IMR-90 (cell line): Measurements from ENCODE around the gene NXPH3. TPM values are rescaled to one million over a fixed set of nuclear protein-coding genes. Genes with fewer than 3 reads are reported as not detected.

Source experiments
- ATAC-seq: fragments of 200-7000 bp; cut with Tn5 transposase; 2 replicates; pipeline ENCODE4 v1.9.1; 2020; ENCODE audit warnings: low read depth, mild to moderate bottlenecking, moderate library complexity
- BruUV-seq: library from RNA; stranded (reverse); fragments of 400-500 nt; replicated peaks from 2 replicates; lab custom pipeline; 2021; lab: Mats Ljungman, UMichigan
- CTCF ChIA-PET: fragments of 300-600 bp; formaldehyde crosslinking; extraction: SDS; loops from one replicate; lab custom pipeline; 2021; ENCODE audit warnings: antibody characterized with exemption; lab: Yijun Ruan, JAX
- POLR2A ChIA-PET: fragments of 300-600 bp; sonication (Branson Sonifier 250); formaldehyde crosslinking; loops from one replicate; lab custom pipeline; 2022; ENCODE audit warnings: antibody characterized with exemption; ENCODE audit not compliant: unreplicated experiment; lab: Charles Lee
- DNase-seq: peaks from one replicate; pipeline ENCODE4 v3.0.0; 2013
- H2AFZ ChIP-seq: replicated peaks from 2 replicates; pipeline ENCODE3; 2013; ENCODE audit warnings: low read length, mild to moderate bottlenecking; ENCODE audit not compliant: poor library complexity
- H2AK5ac ChIP-seq: 2 replicates; pipeline ENCODE4 v1.6.1; 2013; ENCODE audit warnings: low read depth, low read length, inconsistent platforms
- H2AK9ac ChIP-seq: replicated peaks from 2 replicates; pipeline ENCODE3; 2013; ENCODE audit warnings: mild to moderate bottlenecking, low read depth, low read length, moderate library complexity; ENCODE audit not compliant: poor library complexity
- H2BK120ac ChIP-seq: 2 replicates; pipeline ENCODE4 v1.6.1; 2013; ENCODE audit warnings: low read depth, low read length, inconsistent platforms
- H2BK15ac ChIP-seq: 3 replicates; pipeline ENCODE4 v1.6.1; 2013; ENCODE audit warnings: low read depth, low read length, inconsistent platforms
- H2BK20ac ChIP-seq: 2 replicates; pipeline ENCODE4 v1.6.1; 2013; ENCODE audit warnings: low read depth, mild to moderate bottlenecking, inconsistent platforms, low read length, moderate library complexity
- H2BK5ac ChIP-seq: 2 replicates; pipeline ENCODE4 v1.6.1; 2013; ENCODE audit warnings: mild to moderate bottlenecking, low read depth, low read length, inconsistent platforms; ENCODE audit not compliant: poor library complexity, severe bottlenecking
- H3K14ac ChIP-seq: replicated peaks from 2 replicates; pipeline ENCODE4 v1.6.1; 2013; ENCODE audit warnings: low read depth, low read length, inconsistent platforms
- H3K18ac ChIP-seq: 2 replicates; pipeline ENCODE4 v1.6.1; 2013; ENCODE audit warnings: low read depth, low read length, control low read depth
- H3K23ac ChIP-seq: 2 replicates; pipeline ENCODE4 v1.6.1; 2013; ENCODE audit warnings: low read depth, low read length, inconsistent platforms
- H3K27ac ChIP-seq: 2 replicates; pipeline ENCODE4 v1.5.1; 2013; ENCODE audit warnings: mild to moderate bottlenecking, control low read depth, low read length; ENCODE audit not compliant: insufficient read depth
- H3K27me3 ChIP-seq: 2 replicates; pipeline ENCODE4 v1.6.1; 2013; ENCODE audit warnings: low read length; ENCODE audit not compliant: control insufficient read depth, insufficient read depth
- H3K36me3 ChIP-seq: 2 replicates; pipeline ENCODE4 v1.6.1; 2013; ENCODE audit warnings: low read length, mixed read lengths; ENCODE audit not compliant: control insufficient read depth, insufficient read depth
- H3K4ac ChIP-seq: 2 replicates; pipeline ENCODE4 v1.6.1; 2013; ENCODE audit warnings: low read depth, low read length, inconsistent platforms
- H3K4me1 ChIP-seq: 2 replicates; pipeline ENCODE4 v1.6.1; 2013; ENCODE audit warnings: low read length, mixed read lengths; ENCODE audit not compliant: control insufficient read depth, insufficient read depth
- H3K4me2 ChIP-seq: 2 replicates; pipeline ENCODE4 v1.6.1; 2013; ENCODE audit warnings: low read depth, mild to moderate bottlenecking, control low read depth, low read length, moderate library complexity
- H3K4me3 ChIP-seq: 2 replicates; pipeline ENCODE4 v1.5.1; 2013; ENCODE audit warnings: low read depth, mild to moderate bottlenecking, control low read depth, low read length, moderate library complexity; ENCODE audit not compliant: insufficient read depth
- H3K56ac ChIP-seq: 2 replicates; pipeline ENCODE4 v1.6.1; 2013; ENCODE audit warnings: low read length, inconsistent platforms; ENCODE audit not compliant: insufficient read depth; ENCODE audit errors: extremely low read depth
- H3K79me1 ChIP-seq, 2 experiments: 2 replicates each; pipeline ENCODE4 v1.6.1; 2013; ENCODE audit warnings: low read length in 2 of 2, inconsistent platforms in 1 of 2, low read depth in 1 of 2
- H3K9ac ChIP-seq: 2 replicates; pipeline ENCODE4 v1.6.1; 2013; ENCODE audit warnings: low read depth, low read length, control low read depth
- H3K9me1 ChIP-seq: 2 replicates; pipeline ENCODE4 v1.6.1; 2013; ENCODE audit warnings: low read length, inconsistent platforms; ENCODE audit not compliant: insufficient read depth
- H3K9me3 ChIP-seq: 2 replicates; pipeline ENCODE4 v1.6.1; 2013; ENCODE audit warnings: low read length; ENCODE audit not compliant: control insufficient read depth, insufficient read depth
- H4K20me1 ChIP-seq: 2 replicates; pipeline ENCODE4 v1.6.1; 2013; ENCODE audit warnings: low read length, inconsistent platforms; ENCODE audit not compliant: insufficient read depth
- H4K5ac ChIP-seq: 2 replicates; pipeline ENCODE4 v1.6.1; 2013; ENCODE audit warnings: mild to moderate bottlenecking, low read depth, low read length, control low read depth
- H4K8ac ChIP-seq, 2 experiments: 2 replicates each; pipeline ENCODE4 v1.6.1; 2013; ENCODE audit warnings: low read depth in 2 of 2, low read length in 2 of 2, control low read depth in 1 of 2, inconsistent platforms in 1 of 2
- H4K91ac ChIP-seq: 2 replicates; pipeline ENCODE4 v1.6.1; 2013; ENCODE audit warnings: low read depth, low read length, inconsistent platforms; ENCODE audit not compliant: insufficient read depth
- BHLHE40 ChIP-seq: fragments of 150-350 bp; IDR thresholded peaks from 2 replicates; pipeline ENCODE4 v1.6.1; 2016; ENCODE audit warnings: mild to moderate bottlenecking, low read depth, low read length
- CHD1 ChIP-seq: IDR thresholded peaks from 2 replicates; pipeline ENCODE4 v1.6.1; 2012; ENCODE audit warnings: low read depth, low read length, improper control_type of control experiment
- CTCF ChIP-seq: conservative IDR thresholded peaks from 2 replicates; pipeline ENCODE4 v1.5.1; 2012; ENCODE audit warnings: mild to moderate bottlenecking, low read depth, low read length, improper control_type of control experiment
- ELK1 ChIP-seq: fragments of 150-350 bp; IDR thresholded peaks from 2 replicates; pipeline ENCODE4 v1.6.1; 2016; ENCODE audit warnings: low read depth, mild to moderate bottlenecking, low read length, moderate library complexity, borderline replicate concordance
- FOS ChIP-seq: fragments of 150-350 bp; IDR thresholded peaks from 2 replicates; pipeline ENCODE4 v1.6.1; 2016; ENCODE audit warnings: low read depth, low read length
- MAFK ChIP-seq: IDR thresholded peaks from 2 replicates; pipeline ENCODE4 v1.6.1; 2012; ENCODE audit warnings: low read depth, low read length, improper control_type of control experiment
- MAZ ChIP-seq: IDR thresholded peaks from 2 replicates; pipeline ENCODE4 v1.6.1; 2012; ENCODE audit warnings: low read depth, mild to moderate bottlenecking, low read length, improper control_type of control experiment, moderate library complexity, borderline replicate concordance
- MXI1 ChIP-seq: IDR thresholded peaks from 2 replicates; pipeline ENCODE4 v1.6.1; 2012; ENCODE audit warnings: low read depth, mild to moderate bottlenecking, low read length, moderate library complexity, borderline replicate concordance
- NFE2L2 ChIP-seq: fragments of 150-350 bp; IDR thresholded peaks from 2 replicates; pipeline ENCODE4 v1.6.1; 2016; ENCODE audit warnings: low read depth, mild to moderate bottlenecking, low read length
- POLR2A ChIP-seq: IDR thresholded peaks from 2 replicates; pipeline ENCODE4 v1.6.1; 2012; ENCODE audit warnings: mild to moderate bottlenecking, low read depth, low read length
- RAD21 ChIP-seq: IDR thresholded peaks from 2 replicates; pipeline ENCODE4 v1.6.1; 2012; ENCODE audit warnings: low read length, improper control_type of control experiment
- RCOR1 ChIP-seq: IDR thresholded peaks from 2 replicates; pipeline ENCODE4 v1.6.1; 2012; ENCODE audit warnings: mild to moderate bottlenecking, low read length, improper control_type of control experiment; ENCODE audit not compliant: insufficient replicate concordance
- RFX5 ChIP-seq: IDR thresholded peaks from 2 replicates; pipeline ENCODE4 v1.8.0; 2012; ENCODE audit warnings: low read depth, mild to moderate bottlenecking, low read length, moderate library complexity
- SMC3 ChIP-seq: fragments of 150-350 bp; IDR thresholded peaks from 2 replicates; pipeline ENCODE4 v1.6.1; 2016; ENCODE audit warnings: low read depth, mild to moderate bottlenecking, antibody characterized with exemption, low read length, moderate library complexity
- WGBS, 2 experiments: methylation state at CpG; one replicate each; pipeline versions ENCODE4 v1.1.5 to v1.1.7; 2013; ENCODE audit warnings: missing lambda C conversion rate in 2 of 2; ENCODE audit not compliant: insufficient read length in 1 of 2; ENCODE audit errors: extremely low coverage in 2 of 2; 5-methylcytosine and 5-hydroxymethylcytosine counted together
- dilution Hi-C: fragments of 300-500 bp; cut with HindIII; formaldehyde crosslinking; loops from one replicate; pipeline ENCODE4 v1.14.3; 2018; ENCODE audit warnings: low sequenced_read_pairs; ENCODE audit not compliant: unreplicated experiment
- in situ Hi-C: fragments of 300-500 bp; cut with MboI; formaldehyde crosslinking; loops from 3 replicates; pipeline ENCODE4 v1.14.3; 2019; ENCODE audit warnings: low sequenced_read_pairs, inconsistent platforms, mixed read lengths
- intact Hi-C: fragments of 100-400 bp; cut with micrococcal nuclease; formaldehyde crosslinking; loops from 2 replicates; pipeline ENCODE4 v1.10.0; 2022
- polyA plus RNA-seq, 3 experiments: library from polyadenylated mRNA; depleted of rRNA; stranded (reverse); fragments of >200 nt; gene quantifications; 2 replicates each; pipeline ENCODE4 v1.2.3, GENCODE V29; 2012; ENCODE audit warnings: low replicate concordance in 1 of 3
- total RNA-seq: library from RNA; depleted of rRNA; stranded (reverse); fragments of >200 nt; gene quantifications from 2 replicates; pipeline ENCODE4 v1.2.3, GENCODE V29; 2012
- TF ChIP-seq, protein P1 (sequence below): fragments of 150-350 bp; IDR thresholded peaks from 2 replicates; pipeline ENCODE4 v1.6.1; 2017; ENCODE audit warnings: mild to moderate bottlenecking, antibody characterized with exemption, low read length, low read depth

NXPH3 gene
- total and polyA plus RNA-seq, 2 of the 4 experiments (the other 2 are of a cell fraction): 0.18 to 0.31 TPM

DNA sequence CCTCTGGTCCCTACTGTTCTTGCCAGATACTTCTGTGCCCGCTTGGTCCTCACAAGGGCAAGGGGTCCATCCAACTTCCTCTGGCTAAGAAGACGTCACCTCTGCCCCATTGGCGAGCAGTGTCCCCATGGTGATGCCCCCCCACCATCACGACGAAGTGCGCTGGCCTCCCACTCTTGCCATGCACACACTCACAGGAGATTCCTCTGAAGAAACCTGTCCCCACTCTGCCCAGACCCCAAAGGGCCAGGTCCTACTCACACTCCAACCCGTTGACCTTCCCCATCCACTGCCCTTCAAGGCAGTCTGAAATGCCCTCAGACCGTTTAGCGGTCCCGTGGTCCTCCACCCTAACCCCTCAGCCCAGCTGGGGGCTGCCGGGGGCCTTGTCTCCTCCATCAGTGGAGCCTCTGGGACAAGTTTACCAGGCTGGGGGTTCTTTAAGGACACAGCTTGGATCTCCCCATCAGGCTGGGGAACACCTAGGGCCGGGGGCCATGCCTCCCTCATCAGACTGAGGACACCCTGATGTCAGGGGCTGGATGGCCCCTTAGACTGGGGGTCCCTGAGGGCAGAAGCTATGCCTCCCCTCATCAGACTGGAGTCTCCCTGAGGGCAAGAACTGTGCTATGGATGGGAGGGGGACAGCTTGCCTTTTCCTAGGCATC is 6.5 kb downstream of the NXPH3 start:
- H4K20me1 ChIP-seq: no peaks in the 10 kb centered on the region
- in situ Hi-C loops: no loop called here

More for the DNA sequence above, 6.5 kb downstream of the NXPH3 start:
- dilution Hi-C loops (no loop called here), intact Hi-C loops (no loop called here)
- Histone ChIP-seq H3K4me2 (no peak overlapping the region), H3K9ac (no peak overlapping the region), H3K79me1 (no peaks in the 10 kb centered on the region), H3K9me3 (no peaks in the 10 kb centered on the region), H2BK20ac (no peak overlapping the region), H2AFZ (peak overlapping the region; percentile 27), H3K56ac (no peak overlapping the region), H3K14ac (no peak overlapping the region), H3K27me3 (peaks cover 11% of the 10 kb centered on the region), H3K23ac (no peak overlapping the region), H2BK120ac (no peak overlapping the region), H3K4ac (no peak overlapping the region), H3K9me1 (peaks cover 3% of the 10 kb centered on the region; the same call in 1 of the 2 replicates), H2BK15ac (no peak overlapping the region; the same call in 2 of the 3 replicates), H4K5ac (no peak overlapping the region), H3K27ac (no peak overlapping the region), H2AK5ac (no peak overlapping the region; the same call in 1 of the 2 replicates), H4K8ac (no peak overlapping the region), H3K36me3 (no peaks in the 10 kb centered on the region), H2BK5ac (no peak overlapping the region), H4K91ac (no peak overlapping the region), H3K4me1 (peaks cover 1% of the 10 kb centered on the region; the same call in 1 of the 2 replicates), H3K18ac (no peak overlapping the region), H3K4me3 (no peak overlapping the region), H2AK9ac (peak overlapping the region; percentile 35)
- ATAC-seq (no peak), DNase-seq (no peak)
- ChIA-PET POLR2A (no interaction called here), CTCF (no interaction called here)
- TF ChIP-seq MAFK (no peak), MAZ (no peak), RCOR1 (no peak), RFX5 (no peak), NFE2L2 (no peak), RAD21 (no peak), BHLHE40 (no peak), POLR2A (no peak), CHD1 (no peak), FOS (no peak), MXI1 (no peak), SMC3 (no peak), ELK1 (no peak), CTCF (no peak)
- TF ChIP-seq, protein P1, sequence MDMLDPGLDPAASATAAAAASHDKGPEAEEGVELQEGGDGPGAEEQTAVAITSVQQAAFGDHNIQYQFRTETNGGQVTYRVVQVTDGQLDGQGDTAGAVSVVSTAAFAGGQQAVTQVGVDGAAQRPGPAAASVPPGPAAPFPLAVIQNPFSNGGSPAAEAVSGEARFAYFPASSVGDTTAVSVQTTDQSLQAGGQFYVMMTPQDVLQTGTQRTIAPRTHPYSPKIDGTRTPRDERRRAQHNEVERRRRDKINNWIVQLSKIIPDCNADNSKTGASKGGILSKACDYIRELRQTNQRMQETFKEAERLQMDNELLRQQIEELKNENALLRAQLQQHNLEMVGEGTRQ: no peak
- no TSS peak for BruUV-seq
- 93% methylated on average over 7 of the region's 12 CpGs; no CpG with 5 or more reads in 1 of the 2 experiments for WGBS, 2 experiments
